Measurements from ENCODE around the gene WIZ.
"Not testable (repeated sequence)": the region's sequence is repeated elsewhere in the genome, so short reads cannot be mapped to it uniquely, and the experiment has no call there.

Gene WIZ

GRCh38 chr19:15400521-15401396 is 49.0 kb downstream of the WIZ start:
- no peak for DNase-seq

DNA sequence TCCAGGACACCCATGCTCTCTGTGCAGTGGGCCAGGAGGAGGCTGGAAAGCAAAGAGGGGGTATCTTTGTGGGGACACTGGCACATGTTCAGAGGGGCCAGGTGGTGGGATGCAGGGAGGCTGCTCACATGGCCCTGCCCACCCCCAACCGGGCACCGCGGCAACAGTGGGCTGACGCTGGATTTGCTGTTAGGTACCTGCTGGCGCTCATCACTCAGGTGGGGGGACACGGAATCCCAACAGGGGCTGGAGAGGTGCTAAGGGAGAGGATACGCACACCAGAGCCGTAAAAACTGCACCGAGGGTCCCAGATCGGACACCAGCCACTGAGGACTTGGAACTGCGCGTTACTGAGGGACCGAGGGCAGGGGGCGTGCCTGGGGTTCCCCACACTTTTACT is 50.1 kb downstream of the WIZ start:
- DNase-seq: no peak

- no peak for DNase-seq
Observed at GRCh38 chr19:15399234-15399515, 50.6 kb downstream of the WIZ start.

DNA sequence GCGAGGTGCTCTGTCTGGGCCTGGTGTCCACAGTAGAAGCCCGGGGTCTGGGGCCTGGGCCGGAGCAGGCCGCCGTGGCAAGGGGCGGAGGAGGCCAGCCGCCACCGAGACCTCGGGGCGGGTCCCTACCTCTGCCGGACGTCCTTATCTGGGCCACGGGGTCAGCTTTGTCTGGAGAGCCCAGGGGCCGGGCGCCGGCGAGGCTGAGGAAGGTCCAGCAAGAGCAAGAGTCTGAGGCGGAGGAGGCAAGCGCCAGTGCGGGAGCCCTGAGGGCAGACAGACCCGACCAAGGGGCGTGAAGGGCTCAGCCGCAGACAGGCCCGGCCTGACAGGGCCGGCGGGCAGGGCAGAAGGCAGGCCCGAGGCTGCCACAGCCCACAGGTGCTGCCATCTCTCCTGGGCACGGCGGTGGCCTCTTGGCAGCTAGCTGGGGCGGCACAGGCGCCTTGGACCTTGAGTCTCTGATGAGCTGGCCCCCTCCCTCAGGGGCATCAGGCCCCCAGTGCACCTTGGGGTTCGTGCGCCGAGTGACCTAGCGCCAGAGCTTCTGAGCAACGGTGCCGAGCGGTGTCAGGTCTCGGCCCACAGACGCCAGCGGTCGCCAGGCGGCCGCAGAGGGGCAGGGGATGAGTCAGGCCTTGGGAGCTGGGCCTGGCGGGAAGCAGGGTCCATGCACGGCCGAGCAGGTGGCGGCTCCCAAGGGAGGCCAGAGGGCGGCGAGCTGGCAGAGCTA is 51.1 kb downstream of the WIZ start:
- DNase-seq: no peak

- no peak for DNase-seq
Observed at GRCh38 chr19:15397782-15398181, 52.0 kb downstream of the WIZ start.

GRCh38 chr19:15397236-15397635 is 52.5 kb downstream of the WIZ start:
- no peak for DNase-seq

DNA sequence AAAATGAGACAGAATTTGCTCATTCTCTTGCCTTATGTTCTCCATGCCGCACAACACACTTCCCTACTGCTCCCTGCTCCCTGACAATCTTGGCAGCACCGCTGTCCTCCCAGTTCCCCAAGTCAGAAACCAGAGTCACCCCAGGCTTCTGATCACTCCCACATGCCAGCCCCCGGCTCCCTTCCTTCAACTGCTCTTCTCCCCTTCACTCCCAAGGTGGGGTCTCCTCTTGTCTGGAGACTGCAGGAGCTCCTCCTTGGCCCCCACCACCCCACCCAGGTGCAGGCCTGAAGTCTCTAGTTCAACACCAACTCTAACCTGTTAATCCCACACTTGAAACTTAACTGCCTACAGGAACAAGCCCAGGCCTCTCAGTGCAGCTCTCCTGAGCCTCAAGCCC is 53.3 kb downstream of the WIZ start:
- DNase-seq: no peak

GRCh38 chr19:15395251-15395650 is 54.5 kb downstream of the WIZ start:
- not testable (repeated sequence) for DNase-seq

DNA sequence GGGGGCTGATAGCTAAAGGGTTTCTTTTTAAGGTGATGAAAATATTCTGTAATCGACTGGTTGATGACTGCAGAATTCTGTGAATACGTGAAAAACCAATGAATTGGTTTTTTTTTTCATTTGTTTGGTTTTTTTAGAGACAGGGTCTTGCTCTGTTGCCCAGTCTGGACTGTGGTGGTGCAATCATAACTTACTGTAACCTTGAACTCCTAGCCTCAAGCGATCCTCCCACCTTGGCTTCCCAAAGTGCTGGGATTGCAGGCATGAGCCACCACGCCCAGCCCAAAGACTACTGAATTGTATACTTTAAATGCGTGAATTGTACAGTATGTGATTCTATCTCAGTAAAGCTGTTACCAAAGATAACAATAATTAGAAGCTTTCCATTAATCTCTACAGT is 55.3 kb downstream of the WIZ start:
- no peak for DNase-seq

- DNase-seq: no peak
Observed at GRCh38 chr19:15393963-15394362, 55.8 kb downstream of the WIZ start.

GRCh38 chr19:15390814-15391213 is 58.9 kb downstream of the WIZ start:
- DNase-seq: no peak

DNA sequence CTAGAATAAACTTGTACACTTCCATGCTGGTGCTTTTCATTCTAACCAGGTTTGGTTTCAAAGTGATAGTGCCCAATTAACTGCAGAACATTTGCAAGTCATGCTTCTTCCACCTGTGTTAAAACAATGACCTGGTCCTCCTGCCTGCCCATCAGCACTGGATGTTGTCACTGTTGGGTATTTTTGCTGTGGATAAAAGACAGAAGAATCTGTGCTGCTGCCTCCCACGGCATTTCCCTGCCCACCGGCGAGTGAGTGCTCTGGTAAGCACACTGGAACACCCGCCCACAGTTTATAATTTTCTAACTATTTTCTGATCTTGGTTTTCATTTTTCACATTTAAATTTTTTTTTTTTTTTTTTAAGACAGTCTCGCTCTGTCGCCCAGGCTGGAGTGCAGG is 67.9 kb downstream of the WIZ start:
- DNase-seq: no peak

DNA sequence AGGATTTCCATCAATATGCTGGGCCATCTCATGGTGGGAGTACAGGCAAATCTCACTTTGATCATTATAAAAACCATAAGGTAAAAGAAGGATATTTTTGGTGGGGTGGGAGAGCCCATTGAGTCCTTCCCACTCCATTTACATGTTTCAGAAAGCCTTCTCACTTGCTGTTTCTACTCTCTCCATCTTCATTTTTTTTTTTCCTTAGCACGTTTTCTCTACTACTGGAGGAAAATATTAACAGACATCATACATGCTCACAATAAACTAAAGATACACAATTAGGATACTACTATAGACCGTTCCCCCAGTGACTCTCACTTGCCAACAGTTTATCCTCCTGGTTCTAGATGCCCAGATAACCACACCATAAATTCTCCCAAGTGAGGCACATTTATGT is 68.3 kb downstream of the WIZ start:
- no peak for DNase-seq

GRCh38 chr19:15379999-15380647 is 69.6 kb downstream of the WIZ start:
- DNase-seq: no peak

GRCh38 chr19:15379083-15379998 is 70.4 kb downstream of the WIZ start, which contains the start of gene AKAP8:
Gene AKAP8, minus strand, starts transcription at chr19:15379787. Its CDS starts 56 bp downstream, at chr19:15379731.
- DNase-seq: peak; percentile 70

GRCh38 chr19:15378534-15379082 is 71.1 kb downstream of the WIZ start:
- DNase-seq: no peak

DNA sequence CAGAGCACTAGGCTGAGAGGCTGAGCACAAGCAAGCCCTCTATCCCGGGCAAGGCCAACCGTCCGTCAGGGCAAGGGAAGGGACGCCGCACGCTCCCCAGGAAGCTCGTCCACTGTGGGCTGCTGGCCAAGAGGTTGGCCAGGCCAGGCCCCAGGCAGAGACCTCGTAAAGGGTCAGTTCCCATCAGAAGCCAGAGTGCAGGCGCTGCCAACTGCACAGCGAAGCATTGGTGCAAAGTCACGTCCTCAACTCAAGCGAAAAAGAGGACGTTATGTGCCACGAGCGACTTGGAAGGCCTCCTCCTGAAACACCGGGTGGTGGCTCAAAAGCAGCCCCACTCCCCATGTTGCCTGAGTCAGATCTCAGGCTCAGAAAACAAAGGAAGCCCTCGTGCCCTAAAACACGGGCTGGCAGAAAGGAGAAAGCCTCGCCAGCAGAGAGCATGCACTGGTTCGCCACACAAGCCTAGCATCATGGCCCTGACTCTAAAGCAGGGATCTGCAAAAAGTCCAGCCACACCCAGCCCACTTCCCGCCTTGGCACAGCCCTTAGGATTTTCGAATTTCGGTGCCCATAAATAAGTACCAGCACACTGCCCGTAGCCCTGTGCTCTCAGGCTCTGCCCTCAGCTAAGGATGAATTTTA is 74.8 kb downstream of the WIZ start:
- no peak for DNase-seq

DNA sequence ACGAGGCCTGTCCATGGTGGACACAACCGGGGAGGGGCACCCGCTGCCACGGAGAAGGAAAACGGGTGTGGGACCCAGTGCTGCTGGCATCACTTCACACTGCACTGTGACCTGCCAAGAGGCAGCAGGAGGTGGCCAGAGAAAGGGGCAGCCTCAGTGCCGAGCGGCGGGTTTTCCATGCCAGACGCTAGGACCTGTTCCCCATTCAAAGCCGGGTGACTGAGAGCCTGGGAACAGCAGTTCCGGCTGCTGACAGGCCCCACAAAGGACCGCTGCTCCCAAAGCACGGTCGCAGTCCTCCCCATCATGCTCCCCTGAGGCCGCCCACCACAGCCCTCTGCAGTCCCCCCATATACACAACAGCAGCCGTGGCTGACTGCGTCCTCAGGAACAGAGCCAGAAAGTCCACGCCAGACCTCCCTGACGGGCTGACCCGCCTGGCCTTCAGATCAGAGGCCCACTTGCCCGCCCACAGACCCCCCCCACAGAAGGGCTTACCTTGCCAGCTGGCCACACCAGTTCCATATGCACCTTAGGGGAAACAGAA is 75.6 kb downstream of the WIZ start:
- no peak for DNase-seq

DNA sequence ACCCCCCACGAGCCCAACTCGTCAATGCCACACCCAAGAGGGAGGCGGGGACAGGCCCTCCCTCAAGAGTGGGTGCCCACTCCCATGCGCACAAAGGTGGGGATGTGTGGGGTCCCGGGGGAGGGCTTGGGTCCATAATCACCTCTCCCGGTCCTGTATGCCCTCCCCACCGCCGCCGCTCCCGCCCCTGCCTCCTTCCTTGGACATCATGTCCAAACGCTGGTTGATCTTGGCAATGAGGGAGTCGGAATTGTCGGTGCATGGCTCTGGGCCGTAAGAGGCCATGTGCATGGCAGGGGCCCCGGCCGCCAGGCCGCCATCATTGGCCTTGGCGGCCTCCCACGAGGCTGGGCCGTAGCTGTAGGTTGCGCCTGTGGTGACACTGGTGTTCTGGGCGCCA is 76.1 kb downstream of the WIZ start:
- no peak for DNase-seq

- DNase-seq: no peak
Observed at GRCh38 chr19:15372891-15373301, 76.9 kb downstream of the WIZ start.

DNA sequence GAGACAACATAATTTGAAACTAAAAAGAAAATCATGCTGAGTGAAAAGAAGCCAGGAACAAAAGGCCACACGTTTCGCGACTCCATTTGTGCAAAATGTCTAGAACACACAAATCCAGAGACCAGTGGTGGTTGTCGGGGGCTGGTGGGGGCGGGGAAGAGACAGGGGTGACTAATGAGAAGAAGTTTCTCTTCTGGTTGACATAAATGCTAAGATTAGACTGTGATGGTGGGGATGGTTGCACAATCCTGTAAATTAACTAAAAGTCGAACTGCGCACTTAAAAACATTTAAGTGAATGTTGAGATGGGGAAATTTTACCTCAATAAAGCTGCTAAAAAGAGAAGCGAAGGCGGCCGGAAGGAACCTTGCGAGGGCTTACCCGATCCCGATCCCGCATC is 77.3 kb downstream of the WIZ start:
- peak; percentile 71 for DNase-seq

Measured in SIG-M5 (cell line).